ENCODE measurements around the gene RALGPS1.

Gene RALGPS1

DNA sequence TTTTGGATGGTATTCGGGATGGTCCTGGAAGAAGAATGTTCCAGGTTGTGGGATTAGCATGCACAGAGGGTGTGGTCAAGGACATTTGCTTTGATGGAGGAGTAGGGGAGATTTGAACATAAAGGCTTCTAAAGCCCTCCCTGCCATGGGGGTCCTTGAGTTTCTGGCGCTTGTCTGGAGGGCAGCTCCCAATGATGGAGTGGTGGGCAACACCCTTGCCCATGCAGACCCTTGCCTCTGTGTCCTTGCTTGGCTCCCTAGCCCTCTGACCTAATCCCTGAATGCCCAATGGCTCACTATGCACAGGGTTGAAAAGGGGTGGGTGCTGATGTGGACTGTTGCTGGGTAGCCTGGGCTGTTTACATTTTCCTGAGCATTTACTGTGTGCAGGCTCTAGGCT, 66.6 kb downstream of the RALGPS1 start:
- peaks cover 6 to 8% of the 10 kb centered on the region in 2 experiments for H3K4me1 ChIP-seq (ENCODE audit: control insufficient read depth in 1 of 2, insufficient read depth in 1 of 2, low read depth in 1 of 2, low read length in 1 of 2)
- TF ChIP-seq, protein P1, sequence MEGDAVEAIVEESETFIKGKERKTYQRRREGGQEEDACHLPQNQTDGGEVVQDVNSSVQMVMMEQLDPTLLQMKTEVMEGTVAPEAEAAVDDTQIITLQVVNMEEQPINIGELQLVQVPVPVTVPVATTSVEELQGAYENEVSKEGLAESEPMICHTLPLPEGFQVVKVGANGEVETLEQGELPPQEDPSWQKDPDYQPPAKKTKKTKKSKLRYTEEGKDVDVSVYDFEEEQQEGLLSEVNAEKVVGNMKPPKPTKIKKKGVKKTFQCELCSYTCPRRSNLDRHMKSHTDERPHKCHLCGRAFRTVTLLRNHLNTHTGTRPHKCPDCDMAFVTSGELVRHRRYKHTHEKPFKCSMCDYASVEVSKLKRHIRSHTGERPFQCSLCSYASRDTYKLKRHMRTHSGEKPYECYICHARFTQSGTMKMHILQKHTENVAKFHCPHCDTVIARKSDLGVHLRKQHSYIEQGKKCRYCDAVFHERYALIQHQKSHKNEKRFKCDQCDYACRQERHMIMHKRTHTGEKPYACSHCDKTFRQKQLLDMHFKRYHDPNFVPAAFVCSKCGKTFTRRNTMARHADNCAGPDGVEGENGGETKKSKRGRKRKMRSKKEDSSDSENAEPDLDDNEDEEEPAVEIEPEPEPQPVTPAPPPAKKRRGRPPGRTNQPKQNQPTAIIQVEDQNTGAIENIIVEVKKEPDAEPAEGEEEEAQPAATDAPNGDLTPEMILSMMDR (IDR thresholded peaks at IDR 0.05): no peak
- no peak overlapping the region for H3K4me3 ChIP-seq (ENCODE audit: low read depth in 1 of 2, low read length in 1 of 2)
- H3K27me3 ChIP-seq: peaks cover 85% of the 10 kb centered on the region
- H3K9me3 ChIP-seq: no peaks in the 10 kb centered on the region
- H3K27ac ChIP-seq: no peak overlapping the region
- no peaks in the 10 kb centered on the region for H3K36me3 ChIP-seq

DNA sequence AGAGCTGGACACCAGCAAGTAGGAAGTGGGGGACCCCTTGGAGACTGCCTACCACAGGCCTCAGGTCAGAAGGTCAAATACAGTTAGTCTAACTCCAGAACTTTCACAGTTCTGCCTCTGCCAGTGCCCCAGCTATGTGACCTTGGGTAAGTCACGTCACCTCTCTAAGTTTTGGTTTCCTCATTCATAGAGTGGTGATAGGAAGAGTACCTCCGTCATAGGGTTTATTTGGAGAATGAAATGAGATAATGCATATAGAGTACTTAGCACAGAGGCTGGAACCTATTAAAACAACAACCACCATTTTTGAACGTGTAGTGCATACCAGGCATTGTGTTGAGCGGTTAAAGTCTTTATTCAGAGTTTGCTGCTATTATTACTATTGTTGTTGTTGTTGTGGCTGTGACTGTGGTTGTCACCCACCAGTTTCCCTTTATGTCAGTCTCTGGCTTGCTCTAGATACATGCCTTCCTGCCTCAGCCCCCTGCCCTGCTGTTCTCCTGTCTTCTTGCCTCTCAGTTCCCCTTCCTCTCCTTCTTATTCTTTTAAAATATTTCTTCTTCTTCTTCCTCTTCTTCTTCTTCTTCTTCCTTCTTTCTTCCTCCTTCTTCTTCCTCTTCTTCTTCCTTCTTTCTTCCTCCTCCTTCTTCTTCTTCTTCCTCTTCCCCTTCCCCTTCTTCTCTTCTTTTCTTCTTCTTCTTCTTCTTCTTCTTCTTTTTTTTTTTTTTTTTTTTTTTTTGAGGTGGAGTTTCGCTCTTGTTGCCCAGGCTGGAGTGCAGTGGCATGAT, 67.8 kb downstream of the RALGPS1 start:
- H3K27me3 ChIP-seq: peaks cover 83% of the 10 kb centered on the region
- no peaks in the 10 kb centered on the region for H3K36me3 ChIP-seq
- H3K9me3 ChIP-seq: no peaks in the 10 kb centered on the region
- no peak overlapping the region for H3K4me3 ChIP-seq (ENCODE audit: low read depth in 1 of 2, low read length in 1 of 2)
- H3K27ac ChIP-seq: no peak overlapping the region
- TF ChIP-seq, protein P1 (IDR thresholded peaks at IDR 0.05): no peak
- peaks cover 11 to 20% of the 10 kb centered on the region in 2 experiments for H3K4me1 ChIP-seq (ENCODE audit: control insufficient read depth in 1 of 2, insufficient read depth in 1 of 2, low read depth in 1 of 2, low read length in 1 of 2)

DNA sequence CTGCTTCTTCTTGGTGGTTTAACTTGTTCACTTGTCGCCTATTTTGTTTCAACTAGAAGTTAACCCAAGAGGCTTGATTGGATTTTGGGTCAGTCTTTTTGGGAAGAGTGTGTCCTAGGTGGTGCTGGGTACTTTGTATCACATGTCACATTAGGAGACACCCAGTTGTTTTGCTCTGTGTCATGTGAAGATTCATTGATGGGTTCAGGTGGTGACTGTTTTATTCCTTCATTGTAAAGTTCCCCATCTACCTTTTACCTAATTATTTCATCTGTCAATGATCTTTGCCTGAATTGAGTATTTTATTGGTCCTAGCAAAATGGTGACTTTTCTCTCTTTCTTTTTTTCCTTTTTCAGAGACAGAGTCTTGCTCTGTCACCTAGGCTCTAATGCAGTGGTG, 69.2 kb downstream of the RALGPS1 start:
- H3K4me3 ChIP-seq (ENCODE audit: low read depth in 1 of 2, low read length in 1 of 2): no peak overlapping the region
- H3K27me3 ChIP-seq: peaks cover 83% of the 10 kb centered on the region
- TF ChIP-seq, protein P1 (IDR thresholded peaks at IDR 0.05): no peak
- H3K9me3 ChIP-seq: no peaks in the 10 kb centered on the region
- no peak overlapping the region for H3K27ac ChIP-seq
- peaks cover 11 to 20% of the 10 kb centered on the region in 2 experiments for H3K4me1 ChIP-seq (ENCODE audit: control insufficient read depth in 1 of 2, insufficient read depth in 1 of 2, low read depth in 1 of 2, low read length in 1 of 2)
- no peaks in the 10 kb centered on the region for H3K36me3 ChIP-seq

DNA sequence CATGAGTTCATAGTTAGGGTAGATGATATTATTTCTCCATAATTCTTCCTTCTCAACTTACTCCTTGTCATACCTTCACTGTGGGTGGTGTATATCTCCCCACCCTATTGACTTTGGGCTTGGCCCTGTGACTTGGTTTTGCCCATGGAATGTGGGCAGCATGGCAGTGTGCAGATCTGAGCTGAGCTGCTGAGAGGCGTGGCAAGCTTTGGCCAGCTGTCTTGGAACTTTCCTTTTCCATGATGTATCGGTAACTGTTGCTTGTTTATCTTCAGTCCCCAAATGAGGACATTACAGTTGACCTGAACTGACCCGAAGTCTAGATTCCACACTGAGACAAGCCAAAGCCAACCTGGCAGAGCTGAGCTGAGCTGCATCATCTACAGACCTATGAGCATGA, 70.4 kb downstream of the RALGPS1 start:
- H3K4me1 ChIP-seq (ENCODE audit: control insufficient read depth in 1 of 2, insufficient read depth in 1 of 2, low read depth in 1 of 2, low read length in 1 of 2): peaks cover 11 to 20% of the 10 kb centered on the region in 2 experiments
- peaks cover 83% of the 10 kb centered on the region for H3K27me3 ChIP-seq

DNA sequence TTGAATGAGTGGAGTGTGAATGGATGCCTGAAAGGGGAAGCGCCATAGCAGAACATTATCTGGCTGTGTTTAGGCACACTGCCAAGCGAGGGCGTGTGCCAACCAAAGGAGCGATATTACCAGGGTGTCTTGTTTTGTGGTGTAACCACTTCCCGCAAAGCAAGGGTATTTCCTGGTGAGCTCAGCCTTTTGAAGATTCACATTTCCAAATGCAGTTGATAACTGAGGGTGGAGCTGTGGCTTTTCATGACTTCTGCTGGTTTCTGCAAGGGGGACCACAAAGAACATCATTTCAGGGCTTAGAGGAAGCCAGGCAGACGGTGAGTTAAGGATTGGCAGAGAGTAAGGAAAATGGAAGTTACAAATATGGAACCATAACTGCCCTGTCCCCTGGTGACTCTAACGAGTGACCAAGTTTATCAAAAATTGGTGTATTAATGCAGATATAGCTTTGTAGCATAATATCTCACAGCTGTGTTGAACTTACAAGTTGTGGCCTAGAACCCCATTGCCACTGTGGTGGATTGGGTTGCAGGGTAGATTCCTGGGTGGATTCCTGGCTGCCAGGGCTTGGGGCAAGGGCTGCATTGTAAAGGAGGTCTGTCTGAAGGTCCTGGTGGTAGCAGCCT, 71.4 kb downstream of the RALGPS1 start:
- TF ChIP-seq, protein P1 (IDR thresholded peaks at IDR 0.05): no peak
- Histone ChIP-seq H3K4me3 (ENCODE audit: low read depth in 1 of 2, low read length in 1 of 2) (no peak overlapping the region), H3K27me3 (peaks cover 83% of the 10 kb centered on the region)

More for the DNA sequence above, 70.4 kb downstream of the RALGPS1 start:
- TF ChIP-seq, protein P1 (IDR thresholded peaks at IDR 0.05): no peak
- no peaks in the 10 kb centered on the region for H3K9me3 ChIP-seq
- H3K36me3 ChIP-seq: no peaks in the 10 kb centered on the region
- no peak overlapping the region for H3K4me3 ChIP-seq (ENCODE audit: low read depth in 1 of 2, low read length in 1 of 2)
- no peak overlapping the region for H3K27ac ChIP-seq

More for the DNA sequence above, 71.4 kb downstream of the RALGPS1 start:
- peaks cover 11 to 20% of the 10 kb centered on the region in 2 experiments for H3K4me1 ChIP-seq (ENCODE audit: control insufficient read depth in 1 of 2, insufficient read depth in 1 of 2, low read depth in 1 of 2, low read length in 1 of 2)
- H3K27ac ChIP-seq: no peak overlapping the region
- H3K36me3 ChIP-seq: no peaks in the 10 kb centered on the region
- H3K9me3 ChIP-seq: no peaks in the 10 kb centered on the region
